Keratinocyte (primary cell): Measurements from ENCODE around the gene TNS3. TPM values are rescaled to one million over a fixed set of nuclear protein-coding genes. Genes with fewer than 3 reads are reported as not detected.

Experiments
- DNase-seq: peaks from one replicate; pipeline ENCODE4 v3.0.0-alpha.2; 2011; ENCODE audit warnings: low read depth, missing footprints, low spot score
- FAIRE-seq: peaks from 2 replicates; lab custom pipeline; 2011; peaks lifted over from hg19 to GRCh38; lab: Jason Lieb, UNC
- H2AFZ ChIP-seq: 2 replicates; pipeline ENCODE4 v1.6.0; 2012; ENCODE audit warnings: low read length, control low read depth, inconsistent platforms; ENCODE audit not compliant: control insufficient read depth
- H3K27ac ChIP-seq: 2 replicates; pipeline ENCODE4 v1.5.1; 2011; ENCODE audit warnings: low read length; ENCODE audit not compliant: control insufficient read depth, insufficient read depth
- H3K27me3 ChIP-seq: 3 replicates; pipeline ENCODE4 v1.6.0; 2011; ENCODE audit warnings: low read length; ENCODE audit not compliant: control insufficient read depth, insufficient read depth; ENCODE audit errors: extremely low read depth
- H3K36me3 ChIP-seq, 2 experiments: 2 replicates in 1 of 2; 3 replicates in 1 of 2; pipeline ENCODE4 v1.5.1; 2011; ENCODE audit warnings: low read length in 2 of 2, mild to moderate bottlenecking in 1 of 2; ENCODE audit not compliant: control insufficient read depth in 2 of 2, insufficient read depth in 2 of 2; ENCODE audit errors: extremely low read depth in 1 of 2
- H3K4me1 ChIP-seq: 3 replicates; pipeline ENCODE4 v1.5.1; 2011; ENCODE audit warnings: low read length; ENCODE audit not compliant: control insufficient read depth, insufficient read depth; ENCODE audit errors: extremely low read depth
- H3K4me2 ChIP-seq: 3 replicates; pipeline ENCODE4 v1.6.0; 2011; ENCODE audit warnings: low read depth, low read length; ENCODE audit not compliant: control insufficient read depth, insufficient read depth; ENCODE audit errors: extremely low read depth
- H3K4me3 ChIP-seq, 3 experiments: fragments of 200-600 bp in 1 of 3; sonication (generic) in 1 of 3; 2 replicates in 2 of 3; 3 replicates in 1 of 3; pipeline ENCODE4 v1.5.1; 2011 to 2016; ENCODE audit warnings: low read length in 3 of 3, mild to moderate bottlenecking in 3 of 3, control low read depth in 2 of 3, inconsistent platforms in 1 of 3, low read depth in 1 of 3, mixed read lengths in 1 of 3, mixed run types in 1 of 3, moderate library complexity in 1 of 3; ENCODE audit not compliant: control insufficient read depth in 2 of 3, insufficient read depth in 2 of 3; ENCODE audit errors: extremely low read depth in 1 of 3
- H3K79me2 ChIP-seq: 2 replicates; pipeline ENCODE4 v1.6.0; 2012; ENCODE audit warnings: low read length; ENCODE audit not compliant: control insufficient read depth, insufficient read depth
- H3K9ac ChIP-seq: 3 replicates; pipeline ENCODE4 v1.6.0; 2011; ENCODE audit warnings: low read length; ENCODE audit not compliant: control insufficient read depth, insufficient read depth; ENCODE audit errors: extremely low read depth
- H3K9me1 ChIP-seq: 3 replicates; pipeline ENCODE4 v1.6.0; 2011; ENCODE audit warnings: low read length; ENCODE audit not compliant: control insufficient read depth, insufficient read depth; ENCODE audit errors: extremely low read depth
- H3K9me3 ChIP-seq: 2 replicates; pipeline ENCODE4 v1.5.1; 2012; ENCODE audit warnings: low read depth, low read length; ENCODE audit not compliant: control insufficient read depth
- H4K20me1 ChIP-seq: 3 replicates; pipeline ENCODE4 v1.6.0; 2011; ENCODE audit warnings: low read length; ENCODE audit not compliant: control insufficient read depth, insufficient read depth; ENCODE audit errors: extremely low read depth
- CTCF ChIP-seq, 3 experiments: IDR thresholded peaks in 1 of 3; conservative IDR thresholded peaks in 1 of 3; optimal IDR thresholded peaks in 1 of 3; 2 replicates in 2 of 3; 3 replicates in 1 of 3; pipeline versions ENCODE3 to v1.5.1; 2011; ENCODE audit warnings: low read length in 3 of 3, mild to moderate bottlenecking in 3 of 3, moderate library complexity in 2 of 3, control low read depth in 1 of 3, inconsistent platforms in 1 of 3; ENCODE audit not compliant: insufficient read depth in 2 of 3; ENCODE audit errors: extremely low read depth in 1 of 3
- EZH2 ChIP-seq: IDR thresholded peaks from one replicate; pipeline ENCODE4 v1.6.1; 2012; ENCODE audit warnings: inconsistent platforms, mild to moderate bottlenecking, low read length, moderate library complexity
- dilution Hi-C: fragments of 300-500 bp; cut with MboI; formaldehyde crosslinking; loops from one replicate; pipeline ENCODE4 v1.7.0; 2020; ENCODE audit warnings: low sequenced_read_pairs; ENCODE audit not compliant: extremely low pct_ligation_motif_present
- polyA plus RNA-seq, 5 experiments: library from polyadenylated mRNA; depleted of rRNA in 3 of 5; stranded (reverse) in 3 of 5; stranded (forward) in 1 of 5; unstranded in 1 of 5; fragments of >200 nt; gene quantifications; 1 replicate in 1 of 5; 2 replicates in 3 of 5; 3 replicates in 1 of 5; pipeline versions ENCODE4 v1.2.1 to v1.2.3, GENCODE V29; 2011 to 2012; ENCODE audit warnings: missing spikeins in 2 of 5, low read depth in 1 of 5, low replicate concordance in 1 of 5

TNS3 gene
- polyA plus RNA-seq, 1 donor (not counting 4 experiments of a cell fraction or from before 2014, with no cell fraction given) = 3.9 TPM

- Histone ChIP-seq H3K9me3 (no peaks in the 10 kb centered on the region), H2AFZ (no peak overlapping the region), H3K4me2 (no peak overlapping the region), H3K27me3 (no peaks in the 10 kb centered on the region), H4K20me1 (no peaks in the 10 kb centered on the region), H3K9ac (no peak overlapping the region), H3K79me2 (no peaks in the 10 kb centered on the region), H3K36me3 (no peaks in the 10 kb centered on the region), H3K4me1 (no peaks in the 10 kb centered on the region), H3K27ac (no peak overlapping the region), H3K9me1 (no peaks in the 10 kb centered on the region), H3K4me3 (no peak overlapping the region)
- dilution Hi-C loops = loop anchor here (10.0 kb wide), 1 partner anchor 51 kb away; no protein-coding TSS in a partner anchor
- DNase-seq (no peak), FAIRE-seq (no peak)
- TF ChIP-seq EZH2 (no peak), CTCF (optimal IDR thresholded peaks at IDR 0.05 in 1 of 3, IDR thresholded peaks at IDR 0.05 in 1 of 3, conservative IDR thresholded peaks at IDR 0.05 in 1 of 3; ENCODE audit: extremely low read depth in 1 of 3, insufficient read depth in 2 of 3, low read length in 3 of 3) (peak in 2 of 3 experiments; percentile 20 to 41)
These were observed 98.2 kb downstream of the TNS3 start for GRCh38 chr7:47483604-47484273.

- DNase-seq (no peak), FAIRE-seq (no peak)
- no peaks in the 10 kb centered on the region for H3K79me2 ChIP-seq
- H3K9me1 ChIP-seq = no peaks in the 10 kb centered on the region
- H2AFZ ChIP-seq = no peak overlapping the region
- no peaks in the 10 kb centered on the region for H4K20me1 ChIP-seq
- no peak overlapping the region for H3K27ac ChIP-seq
- dilution Hi-C loops = loop anchor here (10.0 kb wide), 1 partner anchor 53 kb away; no protein-coding TSS in a partner anchor
- no peak overlapping the region for H3K4me3 ChIP-seq
- no peak overlapping the region for H3K4me2 ChIP-seq
- H3K9ac ChIP-seq = no peak overlapping the region
- H3K36me3 ChIP-seq = no peaks in the 10 kb centered on the region
- H3K4me1 ChIP-seq = no peaks in the 10 kb centered on the region
- TF ChIP-seq EZH2 (no peak), CTCF (optimal IDR thresholded peaks at IDR 0.05 in 1 of 3, IDR thresholded peaks at IDR 0.05 in 1 of 3, conservative IDR thresholded peaks at IDR 0.05 in 1 of 3; ENCODE audit: extremely low read depth in 1 of 3, insufficient read depth in 2 of 3, low read length in 3 of 3) (no peak)
- no peaks in the 10 kb centered on the region for H3K9me3 ChIP-seq
- H3K27me3 ChIP-seq = no peaks in the 10 kb centered on the region
These were observed 99.7 kb downstream of the TNS3 start for GRCh38 chr7:47482013-47482875.
